ENCODE data around the gene AURKB.

AURKB gene

GRCh38 chr17:8160741-8161221 is 49.6 kb downstream of the AURKB start:
- H4K20me1 ChIP-seq (ENCODE audit: insufficient read depth), result no peaks in the 10 kb centered on the region
- no peaks in the 10 kb centered on the region for H3K27me3 ChIP-seq (ENCODE audit: insufficient read depth, low read depth)
- H3K4me1 ChIP-seq (ENCODE audit: low read depth, poor library complexity, severe bottlenecking), result no peaks in the 10 kb centered on the region
- H3K27ac ChIP-seq, result no peak overlapping the region
- no peaks in the 10 kb centered on the region for H3K79me2 ChIP-seq (ENCODE audit: insufficient read depth, low read depth)
- H3K9ac ChIP-seq, result no peak overlapping the region
- H2AFZ ChIP-seq (ENCODE audit: low read depth), result no peak overlapping the region
- no peaks in the 10 kb centered on the region for H3K36me3 ChIP-seq (ENCODE audit: insufficient read depth)
- no peak overlapping the region for H3K4me3 ChIP-seq (IDR thresholded peaks at IDR 0.05; ENCODE audit: insufficient read depth, low read depth, low read length)
- no peak for TF ChIP-seq CTCF (conservative IDR thresholded peaks at IDR 0.05; ENCODE audit: low read depth, low read length)
- H3K4me2 ChIP-seq, result no peak overlapping the region

DNA sequence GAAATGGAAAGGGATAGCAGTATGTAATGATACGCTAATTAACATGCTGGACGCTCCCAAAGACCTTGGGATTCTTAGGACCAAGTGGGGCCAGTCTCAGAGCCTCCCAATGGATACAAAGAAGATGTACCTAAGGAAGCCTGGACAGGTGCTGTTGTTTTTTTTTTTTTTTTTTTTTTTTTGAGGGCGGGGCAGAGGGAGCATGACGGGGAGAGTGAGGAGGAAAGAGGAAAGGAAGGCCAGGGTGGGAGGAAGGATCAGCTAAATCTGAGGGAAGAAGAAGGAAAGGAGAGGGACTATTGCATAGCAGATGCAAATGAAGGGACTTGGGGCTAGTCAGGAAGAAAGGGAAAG is 50.2 kb downstream of the AURKB start:
- Histone ChIP-seq H3K4me3 (IDR thresholded peaks at IDR 0.05; ENCODE audit: insufficient read depth, low read depth, low read length) (no peak overlapping the region), H2AFZ (ENCODE audit: low read depth) (no peak overlapping the region), H3K4me2 (no peak overlapping the region), H4K20me1 (ENCODE audit: insufficient read depth) (no peaks in the 10 kb centered on the region), H3K9ac (no peak overlapping the region), H3K4me1 (ENCODE audit: low read depth, poor library complexity, severe bottlenecking) (no peaks in the 10 kb centered on the region), H3K27ac (no peak overlapping the region), H3K79me2 (ENCODE audit: insufficient read depth, low read depth) (no peaks in the 10 kb centered on the region), H3K27me3 (ENCODE audit: insufficient read depth, low read depth) (no peaks in the 10 kb centered on the region), H3K36me3 (ENCODE audit: insufficient read depth) (no peaks in the 10 kb centered on the region)
- no peak for TF ChIP-seq CTCF (conservative IDR thresholded peaks at IDR 0.05; ENCODE audit: low read depth, low read length)

- H2AFZ ChIP-seq (ENCODE audit: low read depth), result no peak overlapping the region
- H3K27me3 ChIP-seq (ENCODE audit: insufficient read depth, low read depth), result no peaks in the 10 kb centered on the region
- no peaks in the 10 kb centered on the region for H3K36me3 ChIP-seq (ENCODE audit: insufficient read depth)
- H3K4me2 ChIP-seq, result no peak overlapping the region
- no peak overlapping the region for H3K27ac ChIP-seq
- H3K4me1 ChIP-seq (ENCODE audit: low read depth, poor library complexity, severe bottlenecking), result no peaks in the 10 kb centered on the region
- H3K79me2 ChIP-seq (ENCODE audit: insufficient read depth, low read depth), result no peaks in the 10 kb centered on the region
- no peak overlapping the region for H3K9ac ChIP-seq
- no peaks in the 10 kb centered on the region for H4K20me1 ChIP-seq (ENCODE audit: insufficient read depth)
- TF ChIP-seq CTCF (conservative IDR thresholded peaks at IDR 0.05; ENCODE audit: low read depth, low read length), result no peak
- no peak overlapping the region for H3K4me3 ChIP-seq (IDR thresholded peaks at IDR 0.05; ENCODE audit: insufficient read depth, low read depth, low read length)
Observed at GRCh38 chr17:8159459-8160223, 50.7 kb downstream of the AURKB start.

DNA sequence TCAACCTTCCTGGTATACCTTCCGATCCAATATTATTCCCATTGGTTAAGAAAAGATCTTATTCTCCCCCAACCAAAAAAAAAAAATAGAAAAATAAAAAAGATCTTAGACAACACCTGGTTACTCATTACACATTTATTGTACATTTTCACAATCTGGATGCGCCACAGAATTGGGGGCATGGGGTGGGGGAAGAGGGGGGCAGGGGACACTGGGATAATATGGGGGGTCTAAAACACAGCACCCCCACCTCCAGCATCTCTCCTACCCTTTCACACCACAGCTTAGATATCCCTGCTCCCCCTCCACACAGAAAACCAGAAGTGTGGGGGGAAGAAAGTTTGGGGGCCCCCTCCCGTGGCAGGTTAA is 51.4 kb downstream of the AURKB start:
- no peaks in the 10 kb centered on the region for H3K4me1 ChIP-seq (ENCODE audit: low read depth, poor library complexity, severe bottlenecking)

More for the DNA sequence above, 51.4 kb downstream of the AURKB start:
- Histone ChIP-seq H3K27ac (no peak overlapping the region), H3K9ac (no peak overlapping the region), H3K79me2 (ENCODE audit: insufficient read depth, low read depth) (no peaks in the 10 kb centered on the region), H3K27me3 (ENCODE audit: insufficient read depth, low read depth) (no peaks in the 10 kb centered on the region), H3K4me3 (IDR thresholded peaks at IDR 0.05; ENCODE audit: insufficient read depth, low read depth, low read length) (no peak overlapping the region), H3K4me2 (no peak overlapping the region), H3K36me3 (ENCODE audit: insufficient read depth) (no peaks in the 10 kb centered on the region), H2AFZ (ENCODE audit: low read depth) (no peak overlapping the region), H4K20me1 (ENCODE audit: insufficient read depth) (no peaks in the 10 kb centered on the region)
- no peak; the same call in 1 of the 2 replicates for TF ChIP-seq CTCF (conservative IDR thresholded peaks at IDR 0.05; ENCODE audit: low read depth, low read length)
